ENCODE results near the gene NDUFS6.
"Not testable (repeated sequence)": the region's sequence is repeated elsewhere in the genome, so short reads cannot be mapped to it uniquely, and the experiment has no call there.

The NDUFS6 gene

GRCh38 chr5:1835431-1835830, 34.2 kb downstream of the NDUFS6 start:
- DNase-seq: no peak

DNA sequence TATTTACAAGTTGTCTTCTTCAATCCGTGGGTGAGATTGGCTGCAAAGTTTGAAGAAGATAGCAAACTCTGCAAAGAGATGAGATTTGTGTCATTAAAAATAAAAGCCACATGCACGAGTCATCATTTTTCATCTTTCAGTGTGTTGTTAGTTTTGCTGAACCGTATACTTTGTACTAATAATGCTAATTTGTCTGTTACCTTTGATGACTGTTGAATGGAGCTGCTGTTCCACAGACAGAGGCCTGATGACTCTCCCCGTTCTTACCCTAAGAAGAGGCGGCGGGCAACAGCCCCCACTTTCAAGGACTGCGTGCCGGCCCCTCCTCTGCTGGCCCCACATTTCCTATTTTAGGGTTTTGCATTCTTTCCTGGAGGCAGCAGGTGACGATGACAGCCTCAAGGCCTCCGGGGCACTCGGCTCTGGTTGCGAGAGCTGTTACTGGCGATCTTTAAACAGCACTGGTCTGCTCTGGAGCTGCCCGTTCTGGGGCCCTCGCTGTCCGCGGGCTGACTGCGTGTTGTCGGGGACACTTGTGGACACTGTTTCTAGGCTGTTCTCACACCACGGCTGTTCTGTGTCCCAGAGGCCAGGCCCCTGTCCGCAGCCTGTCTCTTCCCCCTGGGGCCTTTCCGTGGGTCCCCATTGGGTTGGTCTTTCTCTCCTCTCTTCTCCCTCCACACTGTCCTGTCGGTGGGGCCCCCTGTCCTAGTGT, 35.1 kb downstream of the NDUFS6 start:
- DNase-seq: no peak

GRCh38 chr5:1836891-1837880, 36.0 kb downstream of the NDUFS6 start:
- no peak for DNase-seq

- no peak for DNase-seq
Observed at GRCh38 chr5:1838013-1838412, 36.8 kb downstream of the NDUFS6 start.

- DNase-seq: no peak
Observed at GRCh38 chr5:1840071-1840547, 38.9 kb downstream of the NDUFS6 start.

DNA sequence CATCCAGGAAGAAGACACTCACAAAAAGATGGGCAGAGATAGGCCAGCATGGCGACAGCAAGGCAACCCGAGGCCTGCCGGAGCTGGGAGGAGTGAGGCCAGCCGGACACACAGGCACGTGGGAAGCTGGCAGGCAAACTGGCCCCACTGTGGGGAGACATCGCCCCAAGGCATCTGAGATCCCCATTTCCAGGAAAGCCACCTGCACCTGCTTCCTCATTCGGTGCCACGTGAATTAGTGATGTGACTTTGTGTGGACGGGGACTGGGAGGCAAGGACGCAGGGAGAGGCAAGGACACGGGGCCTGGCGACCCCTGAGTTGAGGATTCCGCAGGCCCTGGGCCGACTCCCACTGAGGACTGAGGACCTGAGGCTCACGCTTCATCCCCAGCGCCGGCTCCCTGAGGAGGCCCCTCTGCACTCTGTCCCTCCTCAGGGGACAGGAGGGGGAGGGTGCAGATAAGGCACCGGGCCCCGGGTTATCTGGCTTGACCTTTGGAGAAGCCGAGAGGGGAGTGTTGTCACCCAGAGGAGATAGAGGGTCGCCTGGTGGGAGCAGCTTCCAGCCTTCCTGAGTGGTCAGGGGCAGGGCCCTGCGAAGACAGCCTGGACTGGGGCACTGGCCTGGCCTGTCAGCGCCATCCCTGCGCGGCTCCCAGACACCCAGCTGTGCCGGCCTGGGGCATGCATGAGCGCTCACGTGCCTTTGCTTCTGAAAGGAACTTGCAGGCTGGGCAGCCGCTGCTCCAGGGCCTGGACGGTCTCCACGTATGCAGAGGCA, 39.7 kb downstream of the NDUFS6 start:
- DNase-seq: no peak

DNA sequence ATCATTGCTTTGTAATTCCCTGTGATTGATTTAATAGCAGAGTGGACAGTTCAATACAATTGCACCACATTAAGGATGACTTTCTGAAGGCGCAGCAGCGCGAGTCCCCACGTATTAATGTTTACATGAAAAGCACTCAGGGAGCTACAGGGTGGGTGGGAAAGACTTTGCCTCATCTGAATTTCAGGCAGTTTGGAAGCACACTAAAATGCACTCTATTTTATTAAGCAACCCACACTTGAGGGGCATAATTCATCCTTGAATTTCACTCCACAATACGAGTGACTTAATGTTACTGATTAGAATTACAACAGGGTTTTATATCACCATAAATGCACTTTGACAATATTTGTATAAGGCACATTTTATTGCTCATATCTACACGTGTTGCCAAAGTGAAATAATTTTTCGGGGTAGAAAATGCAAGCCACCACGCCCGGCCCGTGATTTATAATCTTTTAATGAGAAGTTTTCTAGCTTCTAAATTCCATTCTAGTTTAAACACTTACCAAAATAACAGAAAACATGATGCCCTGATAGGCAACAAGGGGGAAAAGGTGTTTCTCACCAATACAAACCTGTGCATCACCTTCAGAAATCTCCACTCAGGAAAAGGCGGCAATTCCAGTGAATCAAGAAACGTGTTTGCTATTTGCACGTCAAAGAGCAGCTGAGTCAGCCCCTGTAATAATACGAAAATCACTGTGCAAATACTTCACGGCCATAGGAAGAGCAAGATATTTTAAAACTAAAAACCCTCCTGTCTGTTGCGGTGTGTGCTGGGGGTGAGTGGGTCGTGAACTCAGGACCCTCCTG, 41.0 kb downstream of the NDUFS6 start:
- no peak for DNase-seq

DNA sequence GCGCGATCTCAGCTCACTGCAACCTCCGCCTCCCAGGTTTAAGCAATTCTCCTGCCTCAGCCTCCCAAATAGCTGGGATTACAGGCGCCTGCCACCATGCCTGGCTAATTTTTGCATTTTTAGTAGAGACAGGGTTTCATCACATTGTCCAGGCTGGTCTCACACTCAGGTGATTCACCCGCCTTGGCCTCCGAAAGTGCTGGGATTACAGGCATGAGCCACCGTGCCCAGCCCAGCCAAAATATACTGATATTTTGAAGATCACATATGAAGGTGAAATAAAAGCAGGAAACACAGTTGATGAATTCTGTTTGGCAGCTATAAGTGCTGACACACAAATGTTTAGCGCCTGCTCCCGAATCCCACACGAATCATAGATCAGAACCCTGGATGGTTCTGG, 42.6 kb downstream of the NDUFS6 start:
- not testable (repeated sequence) for DNase-seq

DNA sequence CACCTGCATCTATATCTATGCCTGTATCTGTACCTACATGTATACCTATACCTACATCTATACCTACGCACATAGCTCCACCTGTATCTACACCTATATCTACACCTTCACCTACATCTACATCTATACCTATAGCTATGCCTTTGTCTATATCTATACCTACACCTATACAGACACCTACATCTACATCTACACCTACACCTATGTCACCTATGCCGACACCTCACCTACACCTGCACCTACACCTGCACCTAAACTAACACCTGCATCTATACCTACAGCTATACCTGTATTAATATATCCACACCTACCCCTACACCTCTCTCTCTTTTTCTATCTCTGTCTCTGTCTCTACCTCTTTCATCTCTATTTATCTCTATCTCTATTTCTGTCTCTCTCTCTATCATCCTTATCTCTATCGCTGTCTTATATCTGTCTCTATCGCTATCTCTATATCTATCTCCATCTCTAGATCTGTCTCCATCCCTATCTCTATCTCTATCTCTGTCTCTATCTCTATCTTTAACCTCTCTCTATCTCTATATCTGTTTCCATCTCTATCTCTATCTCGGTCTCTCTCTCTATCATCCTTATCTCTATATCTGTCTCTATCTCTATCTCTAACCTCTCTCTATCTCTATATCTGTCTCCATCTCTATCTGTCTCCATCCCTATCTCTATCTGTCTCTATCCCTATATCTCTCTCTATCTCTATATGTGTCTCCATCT, 43.7 kb downstream of the NDUFS6 start:
- DNase-seq: no peak

GRCh38 chr5:1845696-1846095, 44.5 kb downstream of the NDUFS6 start:
- no peak for DNase-seq

GRCh38 chr5:1846583-1846982, 45.4 kb downstream of the NDUFS6 start:
- no peak for DNase-seq

DNA sequence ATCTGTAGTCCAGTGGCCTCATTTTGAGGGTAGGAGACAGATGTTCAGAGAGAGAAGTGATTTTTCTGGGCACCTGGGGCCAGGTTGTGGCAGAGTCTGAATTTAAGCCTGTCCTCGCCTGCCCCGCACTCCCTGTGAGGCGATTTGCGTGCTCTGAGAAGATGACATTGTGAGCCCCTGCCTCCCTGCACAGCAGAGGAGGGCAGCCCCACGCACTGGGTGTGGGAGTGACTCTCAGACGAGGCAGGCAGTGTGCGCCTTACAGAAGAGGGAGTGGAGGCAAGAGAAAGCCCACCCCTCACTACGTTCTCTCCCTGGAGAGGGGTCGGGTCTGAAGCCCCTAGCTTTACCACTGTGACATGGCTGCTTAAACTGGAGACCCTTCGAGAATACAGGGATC, 45.8 kb downstream of the NDUFS6 start:
- DNase-seq: no peak

DNA sequence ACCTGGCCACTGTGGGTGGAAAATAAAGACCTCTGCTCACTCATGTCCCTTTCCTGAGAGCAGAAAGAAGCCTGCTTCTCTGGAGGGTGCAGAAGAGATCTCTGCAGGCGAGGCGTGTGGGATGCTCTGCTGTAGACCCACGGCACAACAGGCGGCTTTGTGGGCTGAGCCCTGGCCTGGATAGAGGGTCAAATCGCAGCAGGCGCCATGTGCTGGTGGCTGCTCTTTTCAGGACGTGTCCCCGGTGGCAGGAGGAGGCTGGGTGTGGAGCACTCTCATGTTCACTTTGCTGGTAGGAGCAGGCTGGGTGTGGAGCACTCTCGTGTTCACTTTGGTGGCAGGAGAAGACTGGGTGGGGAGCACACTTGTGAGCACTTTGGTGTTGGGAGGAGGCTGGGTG, 46.4 kb downstream of the NDUFS6 start:
- no peak for DNase-seq

GRCh38 chr5:1850324-1851154, 49.3 kb downstream of the NDUFS6 start:
- no peak for DNase-seq

GRCh38 chr5:1851290-1851934, 50.2 kb downstream of the NDUFS6 start:
- DNase-seq: no peak

DNA sequence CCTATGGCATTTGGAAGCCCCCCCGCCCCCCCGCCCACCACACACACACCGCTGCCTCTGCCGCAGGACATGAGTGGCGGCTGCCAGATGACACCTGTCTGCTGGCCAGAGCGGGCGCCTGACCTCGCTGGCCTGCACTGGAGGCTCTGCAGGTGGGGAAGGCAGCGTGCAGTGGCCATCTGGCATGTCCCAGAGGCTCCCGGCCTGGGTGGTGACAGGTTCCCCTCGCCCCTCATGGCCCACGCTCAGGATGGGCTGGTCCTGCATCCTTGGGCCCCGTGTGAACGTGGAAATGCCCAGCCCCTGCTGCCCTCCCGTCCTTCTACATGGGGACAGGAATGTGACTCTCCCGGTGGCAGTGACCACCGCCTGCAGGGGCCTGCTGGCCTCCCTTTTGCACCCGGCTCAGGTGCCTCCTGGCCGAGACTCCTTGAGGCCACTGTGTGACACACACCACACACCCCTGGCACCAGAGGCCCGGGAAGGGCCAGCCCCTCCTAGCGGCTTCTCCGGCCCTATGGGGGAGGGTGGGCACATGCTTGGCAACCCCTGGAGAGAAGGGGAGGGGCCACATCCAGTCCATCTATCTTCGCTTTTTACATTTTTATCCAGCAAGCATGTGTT, 51.2 kb downstream of the NDUFS6 start:
- DNase-seq: no peak

DNA sequence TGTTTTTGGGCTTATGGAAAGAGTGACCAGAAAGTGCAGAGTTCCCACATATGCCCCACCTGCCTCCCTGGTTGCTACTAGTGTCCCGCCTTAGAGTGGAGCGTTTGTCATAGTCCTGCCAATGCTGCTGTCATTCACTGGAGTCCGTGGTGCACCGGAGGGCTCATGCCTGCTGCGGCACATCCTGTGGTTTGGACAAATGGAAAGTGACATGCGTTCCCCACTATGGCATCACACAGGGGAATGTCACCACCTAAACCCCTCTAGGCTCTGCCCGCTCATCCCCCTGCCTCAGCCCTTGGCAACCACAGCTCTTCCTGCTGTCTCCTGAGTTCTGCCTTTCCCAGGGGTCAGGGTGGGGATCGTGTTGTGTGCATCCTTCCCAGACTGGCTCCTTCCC, 52.3 kb downstream of the NDUFS6 start:
- DNase-seq: no peak

- DNase-seq: no peak
Observed at GRCh38 chr5:1855075-1855474, 53.9 kb downstream of the NDUFS6 start.

GRCh38 chr5:1855596-1855995, 54.4 kb downstream of the NDUFS6 start:
- no peak for DNase-seq

Measured in activated CD4-positive, alpha-beta T cell treated with anti-CD3 and anti-CD28 coated beads for 48 hours (primary cell).